DMS114 treated with DMSO at 0.1 percent for 48 hours (cell line): ENCODE data around the gene HTR2A.

ENCODE experiments used
- DNase-seq: peaks from one replicate; lab custom pipeline; 2025; ENCODE audit not compliant: unreplicated experiment; lab: John Stamatoyannopoulos, UW

HTR2A gene

GRCh38 chr13:46896341-46897137, at the start of gene HTR2A:
TSS of gene HTR2A (minus strand) at chr13:46897053. CDS start at chr13:46895906, 1,147 bp downstream.
- no peak for DNase-seq

- no peak for DNase-seq
These were observed 39.7 kb upstream of the HTR2A start for GRCh38 chr13:46936525-46936924.

GRCh38 chr13:46934749-46935148, 37.9 kb upstream of the HTR2A start:
- no peak for DNase-seq

GRCh38 chr13:46926916-46927590, 30.2 kb upstream of the HTR2A start:
- DNase-seq, result no peak

- no peak for DNase-seq
These were observed 28.6 kb upstream of the HTR2A start for GRCh38 chr13:46925486-46925885.

- DNase-seq, result no peak
These were observed 17.5 kb upstream of the HTR2A start for GRCh38 chr13:46914341-46914740.

GRCh38 chr13:46913757-46914156, 16.9 kb upstream of the HTR2A start:
- DNase-seq, result no peak

GRCh38 chr13:46909042-46909441, 12.2 kb upstream of the HTR2A start:
- no peak for DNase-seq

- DNase-seq, result no peak
These were observed 11.6 kb upstream of the HTR2A start for GRCh38 chr13:46908501-46908900.

- no peak for DNase-seq
These were observed 9.6 kb upstream of the HTR2A start for GRCh38 chr13:46906405-46906804.

- DNase-seq, result no peak
These were observed 8.4 kb upstream of the HTR2A start for GRCh38 chr13:46905249-46905648.

- no peak for DNase-seq
These were observed 6.9 kb upstream of the HTR2A start for GRCh38 chr13:46903748-46904147.

GRCh38 chr13:46901721-46902120, 4.9 kb upstream of the HTR2A start:
- DNase-seq, result no peak

GRCh38 chr13:46899801-46900200, 2.9 kb upstream of the HTR2A start:
- no peak for DNase-seq

GRCh38 chr13:46895381-46895780, 1.5 kb downstream of the HTR2A start:
- DNase-seq, result no peak

GRCh38 chr13:46894568-46894967, 2.3 kb downstream of the HTR2A start:
- DNase-seq, result no peak

- DNase-seq, result no peak
These were observed 2.9 kb downstream of the HTR2A start for GRCh38 chr13:46893798-46894560.

GRCh38 chr13:46893221-46893740, 3.6 kb downstream of the HTR2A start:
- DNase-seq, result no peak

- no peak for DNase-seq
These were observed 11.8 kb downstream of the HTR2A start for GRCh38 chr13:46885018-46885417.

GRCh38 chr13:46884531-46884930, 12.3 kb downstream of the HTR2A start:
- no peak for DNase-seq

- DNase-seq, result no peak
These were observed 15.2 kb downstream of the HTR2A start for GRCh38 chr13:46881621-46882020.

GRCh38 chr13:46874006-46874405, 22.8 kb downstream of the HTR2A start:
- no peak for DNase-seq
